HepG2 (cell line): ENCODE data around the gene PCGF5. TPM values are rescaled to one million over a fixed set of nuclear protein-coding genes. Genes with fewer than 3 reads are reported as not detected.

Experiments used
- ATAC-seq: fragments of 200-7000 bp; cut with Tn5 transposase; 3 replicates; pipeline ENCODE4 v1.9.1; 2020; ENCODE audit warnings: mild to moderate bottlenecking, moderate library complexity
- BruUV-seq: library from RNA; stranded (reverse); fragments of 400-500 nt; replicated peaks from 2 replicates; lab custom pipeline; 2021; lab: Mats Ljungman, UMichigan
- CTCF ChIA-PET: fragments of 300-600 bp; formaldehyde crosslinking; extraction: SDS; loops from one replicate; lab custom pipeline; 2021; ENCODE audit warnings: low total read pairs, inconsistent platforms, low intra/inter-chr PET ratio; lab: Yijun Ruan, JAX
- POLR2A ChIA-PET: fragments of 350-600 bp; sonication (Branson Sonifier 250); formaldehyde crosslinking; loops from one replicate; lab custom pipeline; 2020; ENCODE audit warnings: antibody characterized with exemption, inconsistent platforms; lab: Yijun Ruan, JAX
- DNase-seq: peaks from one replicate; pipeline ENCODE4 v3.0.0-alpha.2; 2015; ENCODE audit warnings: low spot score
- FAIRE-seq: peaks from 3 replicates; lab custom pipeline; 2011; peaks lifted over from hg19 to GRCh38; lab: Jason Lieb, UNC
- H2AFZ ChIP-seq: one replicate; pipeline ENCODE4 v1.6.1; 2011; ENCODE audit warnings: low read length, inconsistent platforms
- H3K27ac ChIP-seq: fragments of 300-600 bp; 3 replicates; pipeline ENCODE4 v1.8.0; 2011; ENCODE audit warnings: mixed run types, mild to moderate bottlenecking, mixed read lengths, low read length, inconsistent platforms; ENCODE audit not compliant: insufficient read depth; ENCODE audit errors: extremely low read length
- H3K27me3 ChIP-seq, 2 experiments: fragments of 200-600 bp in 1 of 2; 2 replicates in 1 of 2; 3 replicates in 1 of 2; pipeline versions ENCODE4 v1.6.0 to v1.8.0; 2011; ENCODE audit warnings: low read length in 2 of 2, mild to moderate bottlenecking in 2 of 2, moderate library complexity in 2 of 2, inconsistent platforms in 1 of 2; ENCODE audit not compliant: insufficient read depth in 2 of 2, control insufficient read depth in 1 of 2
- H3K36me3 ChIP-seq, 2 experiments: fragments of 200-600 bp in 1 of 2; replicated peaks in 1 of 2; 2 replicates in 1 of 2; 3 replicates in 1 of 2; pipeline versions ENCODE4 v1.5.1 to v1.8.0; 2011; ENCODE audit warnings: low read length in 2 of 2, inconsistent platforms in 1 of 2; ENCODE audit not compliant: insufficient read depth in 2 of 2, control insufficient read depth in 1 of 2
- H3K4me1 ChIP-seq: 2 replicates; pipeline ENCODE4 v1.5.1; 2012; ENCODE audit warnings: low read length, inconsistent platforms; ENCODE audit not compliant: insufficient read depth
- H3K4me2 ChIP-seq: 2 replicates; pipeline ENCODE4 v1.6.0; 2011; ENCODE audit warnings: low read depth, low read length, inconsistent platforms
- H3K4me3 ChIP-seq, 3 experiments: fragments of 200-600 bp in 1 of 3; sonication (generic), shearing (Covaris generic) in 1 of 3; replicated peaks in 1 of 3; 2 replicates each; pipeline ENCODE4 v1.5.1; 2011 to 2016; ENCODE audit warnings: low read length in 3 of 3, inconsistent platforms in 2 of 3, low read depth in 2 of 3, mild to moderate bottlenecking in 2 of 3, control low read depth in 1 of 3, mixed read lengths in 1 of 3; ENCODE audit not compliant: insufficient read depth in 1 of 3
- H3K79me2 ChIP-seq: one replicate; pipeline ENCODE4 v1.6.1; 2011; ENCODE audit warnings: low read length, inconsistent platforms; ENCODE audit not compliant: insufficient read depth
- H3K9ac ChIP-seq: 2 replicates; pipeline ENCODE4 v1.6.0; 2011; ENCODE audit warnings: mild to moderate bottlenecking, low read depth, low read length, inconsistent platforms; ENCODE audit not compliant: insufficient read depth
- H3K9me3 ChIP-seq: 2 replicates; pipeline ENCODE4 v1.5.1; 2012; ENCODE audit warnings: mild to moderate bottlenecking, low read length
- H4K20me1 ChIP-seq: 2 replicates; pipeline ENCODE4 v1.6.0; 2011; ENCODE audit warnings: inconsistent platforms, mild to moderate bottlenecking, low read length, moderate library complexity; ENCODE audit not compliant: insufficient read depth
- FOXP1 ChIP-seq, 2 experiments: fragments of 450-650 bp in 1 of 2; IDR thresholded peaks; 2 replicates each; pipeline ENCODE4 v1.6.1; 2017 to 2018; ENCODE audit warnings: antibody characterized with exemption in 1 of 2
- GATA4 ChIP-seq: sonication (generic); IDR thresholded peaks from 2 replicates; pipeline ENCODE4 v1.6.1; 2016; ENCODE audit warnings: antibody characterized with exemption, low read depth, borderline replicate concordance
- MZF1 ChIP-seq: sonication (generic); formaldehyde crosslinking; IDR thresholded peaks from 2 replicates; pipeline ENCODE4 v1.8.1; 2023; ENCODE audit warnings: mild to moderate bottlenecking, missing genetic modification reagents, borderline replicate concordance
- NFE2L2 ChIP-seq: fragments of 150-350 bp; IDR thresholded peaks from 2 replicates; pipeline ENCODE4 v1.6.1; 2014; ENCODE audit warnings: low read length
- YY1 ChIP-seq: IDR thresholded peaks from 2 replicates; pipeline ENCODE4 v1.6.1; 2011; ENCODE audit warnings: low read length, low read depth, moderate library complexity, mild to moderate bottlenecking; ENCODE audit not compliant: insufficient read depth, insufficient replicate concordance
- ZFP36 ChIP-seq: fragments of 150-350 bp; IDR thresholded peaks from 2 replicates; pipeline ENCODE4 v1.6.1; 2018; ENCODE audit warnings: borderline replicate concordance, low read length, low read depth; ENCODE audit not compliant: partially characterized antibody
- ZNF230 ChIP-seq: sonication (generic); formaldehyde crosslinking; IDR thresholded peaks from 2 replicates; pipeline ENCODE4 v1.4.0; 2020; ENCODE audit warnings: mild to moderate bottlenecking, missing genetic modification reagents
- ZNF251 ChIP-seq: sonication (generic); formaldehyde crosslinking; IDR thresholded peaks from 2 replicates; pipeline ENCODE4 v1.9.0; 2021; ENCODE audit warnings: mild to moderate bottlenecking, missing genetic modification reagents
- ZNF660 ChIP-seq: sonication (generic); formaldehyde crosslinking; IDR thresholded peaks from 2 replicates; pipeline ENCODE4 v1.5.1; 2020; ENCODE audit warnings: mild to moderate bottlenecking, low read depth, missing genetic modification reagents, borderline replicate concordance
- ZNF703 ChIP-seq: sonication (generic); formaldehyde crosslinking; IDR thresholded peaks from 2 replicates; pipeline ENCODE4 v1.5.1; 2020; ENCODE audit warnings: missing genetic modification reagents, mild to moderate bottlenecking, moderate library complexity, borderline replicate concordance
- ZNF749 ChIP-seq: sonication (generic); formaldehyde crosslinking; IDR thresholded peaks from 2 replicates; pipeline ENCODE4 v1.8.0; 2022; ENCODE audit warnings: mild to moderate bottlenecking, missing genetic modification reagents, moderate library complexity, borderline replicate concordance
- ZNF816 ChIP-seq: sonication (generic); formaldehyde crosslinking; IDR thresholded peaks from 2 replicates; pipeline ENCODE4 v1.8.0; 2022; ENCODE audit warnings: missing genetic modification reagents, mild to moderate bottlenecking, borderline replicate concordance
- WGBS: methylation state at CpG from one replicate; pipeline ENCODE4 v1.1.6; 2017; ENCODE audit warnings: low lambda C conversion rate; 5-methylcytosine and 5-hydroxymethylcytosine counted together
- in situ Hi-C: cut with HindIII; loops from 2 replicates; pipeline ENCODE4 v1.10.0; 2017; ENCODE audit warnings: low pct_unique_long_range_greater_than_20kb; ENCODE audit not compliant: extremely low pct_ligation_motif_present
- intact Hi-C: fragments of 100-400 bp; cut with micrococcal nuclease; formaldehyde crosslinking; loops from one replicate; pipeline ENCODE4 v1.10.0; 2022; ENCODE audit not compliant: unreplicated experiment
- polyA plus RNA-seq, 8 experiments: library from polyadenylated mRNA; depleted of rRNA in 3 of 8; stranded (reverse) in 7 of 8; unstranded in 1 of 8; fragments of >200 nt; fragmentation: Illumina TruSeq in 4 of 8; extraction: Trizol in 4 of 8; gene quantifications; 2 replicates each; pipeline versions ENCODE4 v1.2.1 to v1.2.3, GENCODE V29; 2011 to 2016; ENCODE audit warnings: low read depth in 4 of 8, missing spikeins in 1 of 8, mixed read lengths in 1 of 8; ENCODE audit not compliant: insufficient read depth in 1 of 8
- total RNA-seq, 5 experiments: library from RNA; depleted of rRNA; stranded (reverse); fragments of >200 nt; fragmentation: Illumina TruSeq; extraction: Trizol; gene quantifications; 2 replicates each; pipeline ENCODE4 v1.2.3, GENCODE V29; 2016; ENCODE audit warnings: low read depth in 1 of 5
- TF ChIP-seq, protein P1 (sequence below): sonication (generic); formaldehyde crosslinking; IDR thresholded peaks from 2 replicates; pipeline ENCODE4 v1.8.0; 2022; ENCODE audit warnings: mild to moderate bottlenecking, missing genetic modification reagents, moderate library complexity
- TF ChIP-seq, protein P2 (sequence below): sonication (generic); formaldehyde crosslinking; IDR thresholded peaks from 2 replicates; pipeline ENCODE4 v1.8.1; 2023; ENCODE audit warnings: missing genetic modification reagents, inconsistent platforms, borderline replicate concordance
- TF ChIP-seq, protein P3 (sequence below): sonication (generic); formaldehyde crosslinking; IDR thresholded peaks from 2 replicates; pipeline ENCODE4 v1.4.0; 2020; ENCODE audit warnings: mild to moderate bottlenecking, missing genetic modification reagents

The PCGF5 gene
- total and polyA plus RNA-seq, 2 of the 13 experiments (the other 11 are each of a cell fraction or from before 2014, with no cell fraction given) = 61.3 to 138 TPM

- TF ChIP-seq GATA4 (no peak), FOXP1 (IDR thresholded peaks at IDR 0.05) (no peak), FOXP1 (CRISPR knock-in tag; IDR thresholded peaks at IDR 0.05) (no peak), ZNF816 (CRISPR knock-in tag) (no peak)
- Histone ChIP-seq H4K20me1 (no peaks in the 10 kb centered on the region; the same call in 1 of the 2 replicates), H3K36me3 (peaks cover 14 to 38% of the 10 kb centered on the region in 2 experiments), H3K27me3 (no peaks in the 10 kb centered on the region), H3K4me2 (no peak overlapping the region), H3K4me3 (no peak overlapping the region), H3K9me3 (no peaks in the 10 kb centered on the region), H3K9ac (no peak overlapping the region), H3K79me2 (no peaks in the 10 kb centered on the region), H2AFZ (no peak overlapping the region), H3K4me1 (peaks cover 21% of the 10 kb centered on the region), H3K27ac (no peak overlapping the region)
- FAIRE-seq = no peak
- no peak for DNase-seq
- intact Hi-C loops = loop anchor here (2.0 kb wide), 1 partner anchor 29 kb away; the partner anchor contains the start of gene PCGF5
- ChIA-PET CTCF (interaction anchor here (0.9 to 3.2 kb wide), 2 partner anchors 161 to 206 kb away, joined by 3 to 23 read pairs; no protein-coding TSS in a partner anchor), POLR2A (interaction anchor here (0.7 to 2.0 kb wide), 3 partner anchors 29 to 88 kb away, joined by 3 to 5 read pairs (median 4); partner anchors contain the start of gene PCGF5)
- BruUV-seq = no TSS peak
- 95% methylated on average over 3 of the region's 3 CpGs for WGBS
- no peak for ATAC-seq
- in situ Hi-C loops = loop anchor here (5.0 kb wide), 2 partner anchors 162 to 337 kb away; no protein-coding TSS in a partner anchor
Observed at GRCh38 chr10:91249700-91250099, 29.2 kb downstream of the PCGF5 start.

DNA sequence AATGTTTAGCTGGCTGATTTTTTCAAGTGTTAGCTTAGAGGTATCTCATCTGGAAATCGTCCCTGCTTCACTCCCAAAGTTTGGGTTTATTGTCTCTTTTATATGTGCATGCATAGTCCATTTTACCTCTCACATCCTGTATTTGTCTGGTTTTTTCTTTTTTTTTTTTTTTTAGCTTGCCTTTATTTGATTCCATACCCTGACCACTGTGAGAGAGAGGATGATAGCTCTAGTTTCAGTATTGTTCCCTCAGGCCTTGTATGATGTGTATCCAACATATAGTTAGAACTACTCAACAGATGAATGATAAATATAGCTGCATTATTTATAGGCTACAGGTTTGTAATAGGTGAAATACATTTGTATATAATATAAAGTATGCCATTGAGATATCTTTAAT lies 29.9 kb downstream of the PCGF5 start:
- CTCF ChIA-PET = interaction anchor here (0.9 to 3.2 kb wide), 3 partner anchors 161 to 244 kb away, joined by 3 to 24 read pairs (median 23); no protein-coding TSS in a partner anchor
- Histone ChIP-seq H3K4me1 (peaks cover 15% of the 10 kb centered on the region), H3K27me3 (no peaks in the 10 kb centered on the region), H3K27ac (no peak overlapping the region), H3K4me2 (no peak overlapping the region), H3K36me3 (peaks cover 17 to 41% of the 10 kb centered on the region in 2 experiments), H3K9me3 (no peaks in the 10 kb centered on the region), H3K79me2 (no peaks in the 10 kb centered on the region), H2AFZ (no peak overlapping the region), H3K9ac (no peak overlapping the region), H3K4me3 (no peak overlapping the region), H4K20me1 (no peaks in the 10 kb centered on the region; the same call in 1 of the 2 replicates)
- DNase-seq = no peak
- no TSS peak for BruUV-seq
- ATAC-seq = no peak
- POLR2A ChIA-PET = interaction anchor here (0.7 to 2.0 kb wide), 3 partner anchors 30 to 88 kb away, joined by 3 to 5 read pairs (median 4); partner anchors contain the start of gene PCGF5
- in situ Hi-C loops (loop anchor here (5.0 kb wide), 1 partner anchor 338 kb away; no protein-coding TSS in a partner anchor), intact Hi-C loops (loop anchor here (2.0 kb wide), 1 partner anchor 30 kb away; the partner anchor contains the start of gene PCGF5)
- WGBS = 95% methylated on average over 1 of the region's 1 CpG
- no peak for FAIRE-seq
- TF ChIP-seq YY1 (no peak), MZF1 (CRISPR knock-in tag) (no peak), ZNF703 (CRISPR knock-in tag) (no peak), NFE2L2 (no peak), ZNF749 (no peak), ZNF660 (CRISPR knock-in tag) (no peak), ZNF251 (CRISPR knock-in tag) (no peak), ZFP36 (no peak), ZNF230 (CRISPR knock-in tag) (no peak)
- TF ChIP-seq, protein P1, sequence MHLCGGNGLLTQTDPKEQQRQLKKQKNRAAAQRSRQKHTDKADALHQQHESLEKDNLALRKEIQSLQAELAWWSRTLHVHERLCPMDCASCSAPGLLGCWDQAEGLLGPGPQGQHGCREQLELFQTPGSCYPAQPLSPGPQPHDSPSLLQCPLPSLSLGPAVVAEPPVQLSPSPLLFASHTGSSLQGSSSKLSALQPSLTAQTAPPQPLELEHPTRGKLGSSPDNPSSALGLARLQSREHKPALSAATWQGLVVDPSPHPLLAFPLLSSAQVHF (CRISPR knock-in tag) = no peak
- TF ChIP-seq, protein P2, sequence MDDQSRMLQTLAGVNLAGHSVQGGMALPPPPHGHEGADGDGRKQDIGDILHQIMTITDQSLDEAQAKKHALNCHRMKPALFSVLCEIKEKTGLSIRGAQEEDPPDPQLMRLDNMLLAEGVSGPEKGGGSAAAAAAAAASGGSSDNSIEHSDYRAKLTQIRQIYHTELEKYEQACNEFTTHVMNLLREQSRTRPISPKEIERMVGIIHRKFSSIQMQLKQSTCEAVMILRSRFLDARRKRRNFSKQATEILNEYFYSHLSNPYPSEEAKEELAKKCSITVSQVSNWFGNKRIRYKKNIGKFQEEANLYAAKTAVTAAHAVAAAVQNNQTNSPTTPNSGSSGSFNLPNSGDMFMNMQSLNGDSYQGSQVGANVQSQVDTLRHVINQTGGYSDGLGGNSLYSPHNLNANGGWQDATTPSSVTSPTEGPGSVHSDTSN (CRISPR knock-in tag) = no peak
- TF ChIP-seq, protein P3, sequence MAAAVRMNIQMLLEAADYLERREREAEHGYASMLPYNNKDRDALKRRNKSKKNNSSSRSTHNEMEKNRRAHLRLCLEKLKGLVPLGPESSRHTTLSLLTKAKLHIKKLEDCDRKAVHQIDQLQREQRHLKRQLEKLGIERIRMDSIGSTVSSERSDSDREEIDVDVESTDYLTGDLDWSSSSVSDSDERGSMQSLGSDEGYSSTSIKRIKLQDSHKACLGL (CRISPR knock-in tag) = no peak
